ENCODE data around the gene NDUFAF8.

DNA sequence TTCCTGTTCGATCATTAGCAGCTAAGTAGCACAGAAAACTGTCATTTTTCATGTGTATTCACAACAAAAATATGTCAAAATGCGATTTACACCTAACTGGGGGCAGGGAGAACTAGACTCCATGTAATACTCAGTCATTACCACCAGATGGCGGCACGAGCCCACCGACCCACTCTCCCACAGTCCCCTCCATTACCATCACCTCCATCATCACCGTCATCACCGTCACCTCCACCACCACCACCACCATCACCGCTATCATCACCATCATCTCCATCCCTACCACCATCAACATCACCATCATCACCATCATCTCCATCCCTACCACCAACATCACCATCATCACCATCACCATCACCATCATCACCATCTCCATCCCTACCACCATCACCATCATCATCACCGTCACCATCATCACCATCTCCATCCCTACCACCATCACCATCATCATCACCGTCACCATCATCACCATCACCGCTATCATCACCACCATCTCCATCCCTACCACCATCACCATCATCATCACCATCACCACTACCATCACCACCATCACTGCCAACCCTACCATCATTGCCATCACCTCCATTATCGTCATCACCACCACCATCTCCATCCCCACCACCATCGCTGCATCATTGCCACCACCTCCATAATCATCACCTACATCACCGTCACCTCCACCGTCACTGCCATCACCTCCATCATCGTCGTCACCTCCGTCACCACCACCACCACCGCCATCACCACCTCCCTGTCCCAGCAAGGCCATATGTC is 14.4 kb downstream of the NDUFAF8 start:
- TF ChIP-seq, protein P1, sequence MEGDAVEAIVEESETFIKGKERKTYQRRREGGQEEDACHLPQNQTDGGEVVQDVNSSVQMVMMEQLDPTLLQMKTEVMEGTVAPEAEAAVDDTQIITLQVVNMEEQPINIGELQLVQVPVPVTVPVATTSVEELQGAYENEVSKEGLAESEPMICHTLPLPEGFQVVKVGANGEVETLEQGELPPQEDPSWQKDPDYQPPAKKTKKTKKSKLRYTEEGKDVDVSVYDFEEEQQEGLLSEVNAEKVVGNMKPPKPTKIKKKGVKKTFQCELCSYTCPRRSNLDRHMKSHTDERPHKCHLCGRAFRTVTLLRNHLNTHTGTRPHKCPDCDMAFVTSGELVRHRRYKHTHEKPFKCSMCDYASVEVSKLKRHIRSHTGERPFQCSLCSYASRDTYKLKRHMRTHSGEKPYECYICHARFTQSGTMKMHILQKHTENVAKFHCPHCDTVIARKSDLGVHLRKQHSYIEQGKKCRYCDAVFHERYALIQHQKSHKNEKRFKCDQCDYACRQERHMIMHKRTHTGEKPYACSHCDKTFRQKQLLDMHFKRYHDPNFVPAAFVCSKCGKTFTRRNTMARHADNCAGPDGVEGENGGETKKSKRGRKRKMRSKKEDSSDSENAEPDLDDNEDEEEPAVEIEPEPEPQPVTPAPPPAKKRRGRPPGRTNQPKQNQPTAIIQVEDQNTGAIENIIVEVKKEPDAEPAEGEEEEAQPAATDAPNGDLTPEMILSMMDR (tag by site-specific recombination; IDR thresholded peaks at IDR 0.05) = peak; percentile 96
- TF ChIP-seq, protein P2, sequence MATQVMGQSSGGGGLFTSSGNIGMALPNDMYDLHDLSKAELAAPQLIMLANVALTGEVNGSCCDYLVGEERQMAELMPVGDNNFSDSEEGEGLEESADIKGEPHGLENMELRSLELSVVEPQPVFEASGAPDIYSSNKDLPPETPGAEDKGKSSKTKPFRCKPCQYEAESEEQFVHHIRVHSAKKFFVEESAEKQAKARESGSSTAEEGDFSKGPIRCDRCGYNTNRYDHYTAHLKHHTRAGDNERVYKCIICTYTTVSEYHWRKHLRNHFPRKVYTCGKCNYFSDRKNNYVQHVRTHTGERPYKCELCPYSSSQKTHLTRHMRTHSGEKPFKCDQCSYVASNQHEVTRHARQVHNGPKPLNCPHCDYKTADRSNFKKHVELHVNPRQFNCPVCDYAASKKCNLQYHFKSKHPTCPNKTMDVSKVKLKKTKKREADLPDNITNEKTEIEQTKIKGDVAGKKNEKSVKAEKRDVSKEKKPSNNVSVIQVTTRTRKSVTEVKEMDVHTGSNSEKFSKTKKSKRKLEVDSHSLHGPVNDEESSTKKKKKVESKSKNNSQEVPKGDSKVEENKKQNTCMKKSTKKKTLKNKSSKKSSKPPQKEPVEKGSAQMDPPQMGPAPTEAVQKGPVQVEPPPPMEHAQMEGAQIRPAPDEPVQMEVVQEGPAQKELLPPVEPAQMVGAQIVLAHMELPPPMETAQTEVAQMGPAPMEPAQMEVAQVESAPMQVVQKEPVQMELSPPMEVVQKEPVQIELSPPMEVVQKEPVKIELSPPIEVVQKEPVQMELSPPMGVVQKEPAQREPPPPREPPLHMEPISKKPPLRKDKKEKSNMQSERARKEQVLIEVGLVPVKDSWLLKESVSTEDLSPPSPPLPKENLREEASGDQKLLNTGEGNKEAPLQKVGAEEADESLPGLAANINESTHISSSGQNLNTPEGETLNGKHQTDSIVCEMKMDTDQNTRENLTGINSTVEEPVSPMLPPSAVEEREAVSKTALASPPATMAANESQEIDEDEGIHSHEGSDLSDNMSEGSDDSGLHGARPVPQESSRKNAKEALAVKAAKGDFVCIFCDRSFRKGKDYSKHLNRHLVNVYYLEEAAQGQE (tag by site-specific recombination; IDR thresholded peaks at IDR 0.05) = no peak
- TF ChIP-seq ZNF311 (tag by site-specific recombination; IDR thresholded peaks at IDR 0.05; ENCODE audit: borderline replicate concordance) = peak; percentile 90
- TF ChIP-seq ZNF747 (tag by site-specific recombination; IDR thresholded peaks at IDR 0.05) = 0 out of 2 replicates have a peak, but pooled peaks have one; percentile 70
- peak; percentile 61; the same call in 1 of the 2 replicates for TF ChIP-seq YY1 (tag by site-specific recombination; IDR thresholded peaks at IDR 0.05)
- no peak for TF ChIP-seq ZNF830 (tag by site-specific recombination; IDR thresholded peaks at IDR 0.05; ENCODE audit: low read depth)
- TF ChIP-seq ZNF626 (tag by site-specific recombination; IDR thresholded peaks at IDR 0.05) = no peak
- no peak for TF ChIP-seq ZFP37 (tag by site-specific recombination; IDR thresholded peaks at IDR 0.05)
- no peak for TF ChIP-seq ZNF211 (tag by site-specific recombination; IDR thresholded peaks at IDR 0.05; ENCODE audit: low read depth)

All from HEK293 (cell line).